IPS-18a (cell line): ENCODE measurements around the gene DENND1A.

ENCODE experiments used
- H3K27ac ChIP-seq: one replicate; pipeline ENCODE4 v1.5.1; 2013; ENCODE audit warnings: low read length
- H3K27me3 ChIP-seq: one replicate; pipeline ENCODE4 v1.6.1; 2013; ENCODE audit warnings: mild to moderate bottlenecking, low read length; ENCODE audit not compliant: control insufficient read depth, insufficient read depth
- H3K36me3 ChIP-seq: one replicate; pipeline ENCODE4 v1.6.1; 2013; ENCODE audit warnings: low read depth, low read length; ENCODE audit not compliant: control insufficient read depth
- H3K4me1 ChIP-seq: one replicate; pipeline ENCODE4 v1.6.1; 2013; ENCODE audit warnings: low read depth, low read length; ENCODE audit not compliant: control insufficient read depth
- H3K4me3 ChIP-seq: one replicate; pipeline ENCODE4 v1.5.1; 2013; ENCODE audit warnings: low read length
- H3K9ac ChIP-seq: one replicate; pipeline ENCODE4 v1.6.1; 2013; ENCODE audit warnings: mild to moderate bottlenecking, low read length, moderate library complexity
- H3K9me3 ChIP-seq: one replicate; pipeline ENCODE4 v1.6.1; 2013; ENCODE audit warnings: low read depth, low read length; ENCODE audit not compliant: control insufficient read depth

The DENND1A gene

GRCh38 chr9:123753016-123753415, 176.9 kb downstream of the DENND1A start:
- peaks cover 29% of the 10 kb centered on the region for H3K4me1 ChIP-seq
- no peaks in the 10 kb centered on the region for H3K9me3 ChIP-seq
- no peak overlapping the region for H3K9ac ChIP-seq
- H3K36me3 ChIP-seq, result no peaks in the 10 kb centered on the region
- no peaks in the 10 kb centered on the region for H3K27me3 ChIP-seq
- H3K4me3 ChIP-seq, result no peak overlapping the region
- no peak overlapping the region for H3K27ac ChIP-seq

DNA sequence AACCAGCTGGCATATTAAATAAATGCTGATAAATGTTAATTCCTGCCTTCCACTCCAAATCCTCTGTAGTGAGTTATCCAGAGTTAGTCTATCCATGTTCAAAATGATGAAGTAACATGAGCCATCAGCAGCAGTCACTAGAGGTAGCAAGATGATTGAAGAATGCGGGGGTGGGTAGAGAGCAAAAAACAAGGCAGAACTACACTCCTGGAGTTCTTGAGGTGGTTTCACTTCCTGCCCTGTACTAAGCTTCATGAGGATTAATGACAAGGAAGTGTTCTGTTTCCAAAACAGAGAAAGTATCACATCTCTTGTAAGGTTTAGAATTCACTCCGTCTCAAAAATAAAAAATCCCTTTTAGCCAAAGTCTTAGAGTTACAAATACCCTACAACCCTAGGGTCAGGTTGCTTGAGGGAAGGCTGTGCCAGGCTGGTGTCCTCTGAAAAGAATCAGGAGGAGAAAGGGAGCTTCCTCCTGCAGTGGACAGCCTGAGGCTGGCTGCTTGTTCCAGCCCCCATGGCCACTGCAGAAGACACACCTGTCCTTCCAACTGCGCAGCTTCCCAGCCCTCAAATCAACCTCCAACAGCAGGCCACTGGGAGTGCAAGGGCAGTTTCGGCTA, 180.2 kb downstream of the DENND1A start:
- H3K27me3 ChIP-seq, result no peaks in the 10 kb centered on the region
- no peak overlapping the region for H3K9ac ChIP-seq
- H3K9me3 ChIP-seq, result no peaks in the 10 kb centered on the region
- no peaks in the 10 kb centered on the region for H3K36me3 ChIP-seq
- H3K4me3 ChIP-seq, result no peak overlapping the region
- H3K4me1 ChIP-seq, result peaks cover 19% of the 10 kb centered on the region
- no peak overlapping the region for H3K27ac ChIP-seq

DNA sequence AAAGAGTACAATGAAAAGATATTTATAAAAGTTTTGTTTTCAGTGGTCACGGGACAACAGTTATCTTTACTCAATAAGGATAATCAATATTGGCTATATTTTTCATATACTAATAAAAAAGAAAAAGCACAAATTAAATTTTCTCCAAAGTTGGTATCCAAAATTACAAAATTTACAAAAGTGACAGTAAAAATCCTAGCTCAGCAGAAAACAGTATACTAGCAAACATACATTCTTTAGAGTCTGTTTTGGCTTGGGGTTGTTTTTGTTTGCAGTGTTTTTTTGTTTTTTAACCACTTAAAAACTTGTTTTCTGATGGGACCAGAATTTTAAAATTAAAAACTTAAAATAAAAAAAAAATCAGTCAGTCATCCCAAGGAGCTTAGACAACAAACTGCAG, 183.2 kb downstream of the DENND1A start:
- Histone ChIP-seq H3K27me3 (no peaks in the 10 kb centered on the region), H3K36me3 (no peaks in the 10 kb centered on the region), H3K4me3 (no peak overlapping the region), H3K27ac (no peak overlapping the region), H3K9ac (no peak overlapping the region), H3K9me3 (no peaks in the 10 kb centered on the region), H3K4me1 (peaks cover 25% of the 10 kb centered on the region)

GRCh38 chr9:123745933-123746332, 184.0 kb downstream of the DENND1A start:
- no peak overlapping the region for H3K4me3 ChIP-seq
- H3K9me3 ChIP-seq, result no peaks in the 10 kb centered on the region
- no peaks in the 10 kb centered on the region for H3K27me3 ChIP-seq
- H3K9ac ChIP-seq, result no peak overlapping the region
- peaks cover 25% of the 10 kb centered on the region for H3K4me1 ChIP-seq
- H3K27ac ChIP-seq, result no peak overlapping the region
- H3K36me3 ChIP-seq, result no peaks in the 10 kb centered on the region

DNA sequence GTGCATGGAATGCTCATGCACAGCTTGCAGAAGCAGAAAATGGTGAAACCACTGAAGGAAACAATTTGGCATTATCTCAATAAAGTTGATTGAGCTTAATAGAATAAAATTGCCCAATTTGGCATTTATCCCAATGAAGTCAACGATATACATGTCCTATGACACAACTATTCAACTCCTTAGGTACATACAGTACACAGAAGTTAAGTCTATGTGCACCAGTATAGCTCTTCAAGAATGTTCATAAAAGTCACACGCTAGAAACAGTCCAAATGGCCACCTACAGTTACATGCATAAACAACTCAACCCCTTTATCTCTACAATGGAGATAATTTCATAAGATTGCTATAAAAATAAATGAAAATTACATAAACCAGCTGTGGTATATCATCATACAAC, 184.5 kb downstream of the DENND1A start:
- no peak overlapping the region for H3K27ac ChIP-seq
- H3K4me1 ChIP-seq, result peaks cover 25% of the 10 kb centered on the region
- H3K36me3 ChIP-seq, result no peaks in the 10 kb centered on the region
- H3K27me3 ChIP-seq, result no peaks in the 10 kb centered on the region
- H3K9me3 ChIP-seq, result no peaks in the 10 kb centered on the region
- no peak overlapping the region for H3K9ac ChIP-seq
- H3K4me3 ChIP-seq, result no peak overlapping the region

DNA sequence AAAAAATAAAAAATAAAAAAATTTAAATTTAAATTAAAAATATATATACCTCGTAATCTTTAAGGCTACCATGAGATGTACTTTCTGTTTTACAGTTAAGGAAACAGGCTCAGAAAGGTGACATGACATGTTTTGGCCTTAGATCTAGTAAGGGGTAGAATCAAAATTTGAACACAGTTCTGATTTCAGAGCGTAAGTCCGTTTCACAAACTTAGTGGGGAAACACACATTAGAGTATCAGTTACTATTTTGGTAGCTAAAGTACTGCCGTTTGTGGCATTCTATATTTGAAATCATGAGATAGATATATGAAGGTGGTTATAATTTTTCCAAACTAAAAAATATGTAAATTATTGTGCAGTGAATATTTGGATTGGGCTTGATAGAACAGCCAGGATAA, 186.2 kb downstream of the DENND1A start:
- Histone ChIP-seq H3K9me3 (no peaks in the 10 kb centered on the region), H3K36me3 (no peaks in the 10 kb centered on the region), H3K4me3 (no peak overlapping the region), H3K27me3 (no peaks in the 10 kb centered on the region), H3K9ac (no peak overlapping the region), H3K4me1 (peaks cover 8% of the 10 kb centered on the region), H3K27ac (no peak overlapping the region)

GRCh38 chr9:123742009-123742767, 187.7 kb downstream of the DENND1A start:
- no peak overlapping the region for H3K27ac ChIP-seq
- H3K27me3 ChIP-seq, result no peaks in the 10 kb centered on the region
- no peaks in the 10 kb centered on the region for H3K36me3 ChIP-seq
- no peak overlapping the region for H3K9ac ChIP-seq
- H3K9me3 ChIP-seq, result no peaks in the 10 kb centered on the region
- no peak overlapping the region for H3K4me3 ChIP-seq
- H3K4me1 ChIP-seq, result peaks cover 6% of the 10 kb centered on the region

DNA sequence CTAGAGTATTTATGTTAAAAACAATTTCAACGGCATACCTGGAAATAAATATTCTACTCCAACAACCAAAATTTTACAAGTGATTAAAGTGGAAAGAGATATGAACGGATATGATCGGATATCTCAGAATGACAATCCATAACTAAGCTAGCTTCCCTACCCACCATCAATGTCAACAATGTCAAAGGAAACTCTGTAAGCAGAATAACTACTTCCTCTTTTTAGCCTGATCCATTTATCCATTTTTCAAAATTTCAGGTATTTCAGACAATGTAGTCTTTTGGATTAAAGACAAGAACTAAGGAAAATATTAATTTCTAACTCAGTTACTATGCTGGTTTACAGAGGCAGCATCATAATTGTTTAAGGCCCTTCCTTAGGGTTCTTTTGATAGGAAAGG, 188.7 kb downstream of the DENND1A start:
- H3K9me3 ChIP-seq, result no peaks in the 10 kb centered on the region
- no peak overlapping the region for H3K9ac ChIP-seq
- no peaks in the 10 kb centered on the region for H3K27me3 ChIP-seq
- no peaks in the 10 kb centered on the region for H3K36me3 ChIP-seq
- H3K27ac ChIP-seq, result no peak overlapping the region
- peaks cover 6% of the 10 kb centered on the region for H3K4me1 ChIP-seq
- H3K4me3 ChIP-seq, result no peak overlapping the region

- Histone ChIP-seq H3K36me3 (no peaks in the 10 kb centered on the region), H3K27ac (no peak overlapping the region), H3K4me1 (peaks cover 6% of the 10 kb centered on the region), H3K9me3 (no peaks in the 10 kb centered on the region), H3K4me3 (no peak overlapping the region), H3K27me3 (no peaks in the 10 kb centered on the region), H3K9ac (no peak overlapping the region)
These were observed 190.0 kb downstream of the DENND1A start for GRCh38 chr9:123739902-123740301.

DNA sequence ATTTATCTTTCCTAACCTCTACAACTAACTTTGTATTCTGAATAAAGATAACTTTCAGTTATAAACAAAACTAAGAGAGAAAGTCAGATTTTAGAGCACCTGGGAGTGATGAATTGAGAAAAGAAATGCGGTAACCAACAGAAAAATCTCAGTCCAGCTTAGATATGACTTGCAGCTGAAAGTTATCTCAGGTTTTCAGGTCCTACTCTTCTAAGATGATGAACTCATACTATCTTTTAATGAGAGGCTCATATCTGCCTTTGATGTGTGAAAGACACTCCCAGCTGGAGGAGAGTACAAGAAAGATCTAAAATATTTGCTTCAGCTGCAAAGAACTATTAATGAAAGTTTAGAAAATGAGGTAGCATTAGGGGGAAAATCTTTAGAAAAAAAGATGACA, 190.5 kb downstream of the DENND1A start:
- Histone ChIP-seq H3K27ac (no peak overlapping the region), H3K4me3 (no peak overlapping the region), H3K27me3 (no peaks in the 10 kb centered on the region), H3K4me1 (peaks cover 6% of the 10 kb centered on the region), H3K36me3 (no peaks in the 10 kb centered on the region), H3K9ac (no peak overlapping the region), H3K9me3 (no peaks in the 10 kb centered on the region)

DNA sequence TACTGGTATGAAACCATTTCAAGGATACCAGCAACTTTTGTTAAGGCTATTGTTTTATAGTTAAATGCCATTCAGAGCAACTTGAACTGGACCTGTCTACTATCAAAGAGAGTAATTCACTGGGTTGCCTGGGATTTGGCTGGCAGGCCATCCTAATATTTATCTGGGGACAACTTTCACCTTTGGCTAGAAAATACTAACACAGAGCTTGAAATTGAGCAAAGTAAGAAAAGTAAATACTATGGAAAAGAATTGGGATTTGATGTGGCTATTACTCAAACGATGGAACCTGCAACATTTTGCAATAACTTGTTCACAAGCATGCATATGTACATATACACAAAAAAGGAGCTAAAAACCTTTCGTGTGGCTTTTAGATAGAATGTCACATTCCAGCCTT, 191.3 kb downstream of the DENND1A start:
- H3K36me3 ChIP-seq, result no peaks in the 10 kb centered on the region
- H3K27me3 ChIP-seq, result no peaks in the 10 kb centered on the region
- H3K4me1 ChIP-seq, result peaks cover 6% of the 10 kb centered on the region
- H3K27ac ChIP-seq, result no peak overlapping the region
- H3K9ac ChIP-seq, result no peak overlapping the region
- H3K9me3 ChIP-seq, result no peaks in the 10 kb centered on the region
- H3K4me3 ChIP-seq, result no peak overlapping the region

GRCh38 chr9:123735376-123735775, 194.6 kb downstream of the DENND1A start:
- Histone ChIP-seq H3K36me3 (no peaks in the 10 kb centered on the region), H3K27ac (no peak overlapping the region), H3K27me3 (no peaks in the 10 kb centered on the region), H3K9ac (no peak overlapping the region), H3K4me1 (no peaks in the 10 kb centered on the region), H3K9me3 (no peaks in the 10 kb centered on the region), H3K4me3 (no peak overlapping the region)
